ENCODE results near the gene SGCD.

The SGCD gene

GRCh38 chr5:156591631-156592030 lies 264.7 kb downstream of the SGCD start:
- TF ChIP-seq, protein P1, sequence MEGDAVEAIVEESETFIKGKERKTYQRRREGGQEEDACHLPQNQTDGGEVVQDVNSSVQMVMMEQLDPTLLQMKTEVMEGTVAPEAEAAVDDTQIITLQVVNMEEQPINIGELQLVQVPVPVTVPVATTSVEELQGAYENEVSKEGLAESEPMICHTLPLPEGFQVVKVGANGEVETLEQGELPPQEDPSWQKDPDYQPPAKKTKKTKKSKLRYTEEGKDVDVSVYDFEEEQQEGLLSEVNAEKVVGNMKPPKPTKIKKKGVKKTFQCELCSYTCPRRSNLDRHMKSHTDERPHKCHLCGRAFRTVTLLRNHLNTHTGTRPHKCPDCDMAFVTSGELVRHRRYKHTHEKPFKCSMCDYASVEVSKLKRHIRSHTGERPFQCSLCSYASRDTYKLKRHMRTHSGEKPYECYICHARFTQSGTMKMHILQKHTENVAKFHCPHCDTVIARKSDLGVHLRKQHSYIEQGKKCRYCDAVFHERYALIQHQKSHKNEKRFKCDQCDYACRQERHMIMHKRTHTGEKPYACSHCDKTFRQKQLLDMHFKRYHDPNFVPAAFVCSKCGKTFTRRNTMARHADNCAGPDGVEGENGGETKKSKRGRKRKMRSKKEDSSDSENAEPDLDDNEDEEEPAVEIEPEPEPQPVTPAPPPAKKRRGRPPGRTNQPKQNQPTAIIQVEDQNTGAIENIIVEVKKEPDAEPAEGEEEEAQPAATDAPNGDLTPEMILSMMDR (IDR thresholded peaks at IDR 0.05), result no peak

DNA sequence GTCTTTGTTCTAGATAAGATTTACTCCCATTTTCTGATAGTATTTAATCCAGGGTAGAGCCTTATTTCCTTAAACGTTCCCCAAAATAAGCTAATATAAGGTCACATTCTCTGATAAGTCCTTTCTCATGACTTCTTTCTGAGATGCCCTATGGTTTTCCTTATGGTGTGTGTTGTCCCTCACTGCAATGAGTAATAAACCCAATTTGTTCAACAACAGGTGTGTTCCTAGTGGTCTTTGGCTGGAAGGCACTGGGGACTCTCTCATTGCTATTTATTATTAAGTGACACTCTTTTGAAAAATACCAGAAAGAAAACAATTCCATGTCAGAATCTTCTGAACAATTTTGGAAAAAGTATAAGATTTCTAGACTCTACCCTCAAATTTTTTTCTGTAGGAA lies 266.6 kb downstream of the SGCD start:
- TF ChIP-seq, protein P1 (IDR thresholded peaks at IDR 0.05), result no peak

GRCh38 chr5:156594406-156594805 lies 267.4 kb downstream of the SGCD start:
- TF ChIP-seq, protein P1 (IDR thresholded peaks at IDR 0.05), result no peak

- TF ChIP-seq, protein P1 (IDR thresholded peaks at IDR 0.05), result no peak
Measured at GRCh38 chr5:156595132-156595787, 268.3 kb downstream of the SGCD start.

DNA sequence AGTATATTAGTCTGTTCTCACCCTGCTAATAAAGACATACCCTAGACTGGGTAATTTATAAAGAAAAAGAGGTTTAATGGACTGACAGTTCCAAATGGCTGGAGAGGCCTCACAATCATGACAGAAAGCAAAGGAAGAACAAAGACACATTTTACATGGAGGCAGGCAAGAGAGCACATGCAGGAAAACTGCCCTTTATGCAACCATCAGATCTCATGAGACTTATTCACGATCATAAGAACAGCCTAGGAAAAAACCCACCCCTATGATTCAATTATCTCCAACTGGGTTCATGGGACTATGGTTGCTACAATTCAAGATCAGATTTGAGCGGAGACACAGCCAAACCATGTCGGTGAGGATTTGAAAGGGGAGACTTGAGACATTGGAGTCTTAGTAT lies 270.3 kb downstream of the SGCD start:
- TF ChIP-seq, protein P1 (IDR thresholded peaks at IDR 0.05), result no peak

GRCh38 chr5:156598964-156599363 lies 272.0 kb downstream of the SGCD start:
- TF ChIP-seq, protein P1 (IDR thresholded peaks at IDR 0.05), result no peak

GRCh38 chr5:156615901-156616300 lies 288.9 kb downstream of the SGCD start:
- TF ChIP-seq, protein P1 (IDR thresholded peaks at IDR 0.05), result no peak

GRCh38 chr5:156617426-156617825 lies 290.5 kb downstream of the SGCD start:
- TF ChIP-seq, protein P1 (IDR thresholded peaks at IDR 0.05), result no peak
